HCT116 (cell line): ENCODE results near the gene CYP2D6. TPM values are rescaled to one million over a fixed set of nuclear protein-coding genes. Genes with fewer than 3 reads are reported as not detected.
A peak's percentile ranks its signal among the peaks of the same experiment; 100 is the strongest.

ENCODE experiments used
- ATAC-seq: fragments of 200-7000 bp; cut with Tn5 transposase; 2 replicates; pipeline ENCODE4 v1.9.1; 2020; ENCODE audit warnings: mild to moderate bottlenecking, moderate library complexity
- BruUV-seq: library from RNA; stranded (reverse); fragments of 400-500 nt; replicated peaks from 2 replicates; lab custom pipeline; 2021; lab: Mats Ljungman, UMichigan
- CTCF ChIA-PET: fragments of 300-600 bp; sonication (Branson Sonifier 250); formaldehyde crosslinking; loops from one replicate; lab custom pipeline; 2021; ENCODE audit warnings: antibody characterized with exemption; lab: Charles Lee
- POLR2A ChIA-PET: fragments of 300-600, 350-600 bp; sonication (Branson Sonifier 250); formaldehyde crosslinking; loops from one replicate; lab custom pipeline; 2021; ENCODE audit warnings: antibody characterized with exemption; lab: Charles Lee
- RAD21 ChIA-PET, 2 experiments: fragments of 300-600 bp; sonication (Branson Sonifier 250); formaldehyde crosslinking; loops; one replicate each; lab custom pipeline; 2023; ENCODE audit warnings: low total read pairs in 2 of 2; ENCODE audit not compliant: uncharacterized antibody in 2 of 2, unreplicated experiment in 2 of 2, low non-redundant PET in 1 of 2; lab: Charles Lee
- DNase-seq: peaks from one replicate; pipeline ENCODE4 v3.0.0-alpha.2; 2010; ENCODE audit warnings: low read depth, low spot score
- H2AFZ ChIP-seq: fragments of 200-600 bp; shearing (Covaris generic), sonication (generic); 2 replicates; pipeline ENCODE4 v1.6.1; 2017; ENCODE audit warnings: low read depth, mixed run types, mixed read lengths, antibody characterized with exemption, low read length; ENCODE audit not compliant: poor library complexity, severe bottlenecking
- H3K27ac ChIP-seq: 2 replicates; pipeline ENCODE4 v1.5.1; 2012; ENCODE audit warnings: low read depth, low read length
- H3K27me3 ChIP-seq: fragments of 200-600 bp; sonication (generic); 2 replicates; pipeline ENCODE4 v1.6.1; 2016; ENCODE audit warnings: mixed run types, low read length, mixed read lengths; ENCODE audit not compliant: insufficient read depth
- H3K36me3 ChIP-seq, 2 experiments: fragments of 200-500 bp in 1 of 2; fragments of 200-600 bp in 1 of 2; sonication (Bioruptor generic) in 1 of 2; sonication (generic) in 1 of 2; 2 replicates each; pipeline versions ENCODE4 v1.5.1 to v1.6.1; 2014 to 2016; ENCODE audit warnings: low read length in 2 of 2, inconsistent platforms in 1 of 2, mixed read lengths in 1 of 2, mixed run types in 1 of 2; ENCODE audit not compliant: insufficient read depth in 2 of 2, control insufficient read depth in 1 of 2
- H3K4me1 ChIP-seq, 2 experiments: fragments of 200-600 bp in 1 of 2; sonication (generic) in 1 of 2; 2 replicates each; pipeline versions ENCODE4 v1.5.1 to v1.6.1; 2012 to 2017; ENCODE audit warnings: low read length in 2 of 2, inconsistent platforms in 1 of 2, mild to moderate bottlenecking in 1 of 2, mixed read lengths in 1 of 2, mixed run types in 1 of 2, moderate library complexity in 1 of 2; ENCODE audit not compliant: insufficient read depth in 2 of 2, control insufficient read depth in 1 of 2
- H3K4me2 ChIP-seq: fragments of 200-600 bp; sonication (generic); 2 replicates; pipeline ENCODE4 v1.6.1; 2017; ENCODE audit warnings: mixed run types, low read length, mixed read lengths
- H3K4me3 ChIP-seq, 2 experiments: fragments of 200-600 bp in 1 of 2; sonication (generic) in 1 of 2; replicated peaks in 1 of 2; 2 replicates each; pipeline ENCODE4 v1.5.1; 2011 to 2016; ENCODE audit warnings: low read length in 2 of 2, control low read depth in 1 of 2, low read depth in 1 of 2, mild to moderate bottlenecking in 1 of 2, mixed read lengths in 1 of 2, mixed run types in 1 of 2
- H3K79me2 ChIP-seq: fragments of 200-600 bp; sonication (generic); 2 replicates; pipeline ENCODE4 v1.6.1; 2017; ENCODE audit warnings: mild to moderate bottlenecking, mixed run types, low read length, moderate library complexity, mixed read lengths; ENCODE audit not compliant: insufficient read depth
- H3K9ac ChIP-seq: fragments of 200-600 bp; sonication (generic); 2 replicates; pipeline ENCODE4 v1.6.1; 2016; ENCODE audit warnings: low read length, mixed read lengths
- H3K9me2 ChIP-seq: fragments of 200-600 bp; sonication (generic), shearing (Covaris generic); 2 replicates; pipeline ENCODE4 v1.6.1; 2017; ENCODE audit warnings: mixed run types, mild to moderate bottlenecking, moderate library complexity; ENCODE audit not compliant: insufficient read depth
- H3K9me3 ChIP-seq, 2 experiments: fragments of 200-500 bp in 1 of 2; fragments of 200-600 bp in 1 of 2; sonication (Bioruptor generic) in 1 of 2; sonication (generic) in 1 of 2; 2 replicates each; pipeline ENCODE4 v1.6.1; 2014 to 2017; ENCODE audit warnings: low read length in 2 of 2, mixed read lengths in 2 of 2, inconsistent platforms in 1 of 2, low read depth in 1 of 2, mild to moderate bottlenecking in 1 of 2, mixed run types in 1 of 2, moderate library complexity in 1 of 2; ENCODE audit not compliant: control insufficient read depth in 1 of 2, insufficient read depth in 1 of 2
- H4K20me1 ChIP-seq: fragments of 200-600 bp; sonication (generic), shearing (Covaris generic); 2 replicates; pipeline ENCODE4 v1.6.1; 2017; ENCODE audit warnings: mixed run types, mild to moderate bottlenecking, moderate library complexity; ENCODE audit not compliant: insufficient read depth
- EGR1 ChIP-seq: IDR thresholded peaks from 2 replicates; pipeline ENCODE4 v1.6.1; 2012; ENCODE audit warnings: low read depth
- EZH2phosphoT487 ChIP-seq: fragments of 200-600 bp; IDR thresholded peaks from 2 replicates; pipeline ENCODE4 v1.6.1; 2018; ENCODE audit warnings: antibody characterized with exemption, borderline replicate concordance
- POLR2A ChIP-seq: IDR thresholded peaks from 2 replicates; pipeline ENCODE4 v1.7.0; 2011; ENCODE audit warnings: borderline replicate concordance; ENCODE audit not compliant: insufficient read depth, insufficient read length; ENCODE audit errors: extremely low read depth
- POLR2AphosphoS5 ChIP-seq: IDR thresholded peaks from 2 replicates; pipeline ENCODE4 v1.6.1; 2011; ENCODE audit warnings: mild to moderate bottlenecking, low read depth, low read length, moderate library complexity
- RAD21 ChIP-seq: IDR thresholded peaks from 2 replicates; pipeline ENCODE4 v1.6.1; 2012; ENCODE audit warnings: low read depth, mild to moderate bottlenecking
- SP1 ChIP-seq: IDR thresholded peaks from 2 replicates; pipeline ENCODE4 v1.6.1; 2012; ENCODE audit warnings: low read depth
- TCF7L2 ChIP-seq: IDR thresholded peaks from 2 replicates; pipeline ENCODE4 v1.7.0; 2011; ENCODE audit warnings: borderline replicate concordance, inconsistent platforms; ENCODE audit not compliant: insufficient read depth, insufficient read length; ENCODE audit errors: extremely low read depth
- ZFX ChIP-seq: fragments of 450-650 bp; IDR thresholded peaks from 2 replicates; pipeline ENCODE4 v1.6.1; 2017
- ZNF274 ChIP-seq: fragments of 200-500 bp; sonication (Bioruptor generic); IDR thresholded peaks from 2 replicates; pipeline ENCODE4 v1.6.1; 2014; ENCODE audit warnings: mild to moderate bottlenecking, low read depth, low read length, inconsistent platforms
- intact Hi-C: fragments of 100-400 bp; cut with micrococcal nuclease; formaldehyde crosslinking; loops from 2 replicates; pipeline ENCODE4 v1.10.0; 2022
- total RNA-seq: library from RNA; stranded (reverse); gene quantifications from one replicate; pipeline ENCODE4 v1.2.1, GENCODE V29; 2021; ENCODE audit not compliant: unreplicated experiment
- TF ChIP-seq, protein P1 (sequence below), 3 experiments: fragments of 200-600 bp in 1 of 3; sonication (generic) in 1 of 3; IDR thresholded peaks in 2 of 3; conservative IDR thresholded peaks in 1 of 3; 2 replicates each; pipeline ENCODE4 v1.5.1; 2012 to 2017; ENCODE audit warnings: low read depth in 2 of 3, low read length in 2 of 3, antibody characterized with exemption in 1 of 3, borderline replicate concordance in 1 of 3, control low read depth in 1 of 3, mild to moderate bottlenecking in 1 of 3, mixed read lengths in 1 of 3, mixed run types in 1 of 3, moderate library complexity in 1 of 3; ENCODE audit not compliant: insufficient read depth in 1 of 3
- TF ChIP-seq, protein P2 (sequence below): IDR thresholded peaks from 2 replicates; pipeline ENCODE4 v1.6.1; 2012
- TF ChIP-seq, protein P3 (sequence below): IDR thresholded peaks from 2 replicates; pipeline ENCODE4 v1.6.1; 2011; ENCODE audit warnings: mild to moderate bottlenecking, low read length, moderate library complexity; ENCODE audit not compliant: insufficient replicate concordance; ENCODE audit errors: extremely low read depth

Gene CYP2D6
- total RNA-seq, 1 experiment from 2014 or later: 1.9 TPM

DNA sequence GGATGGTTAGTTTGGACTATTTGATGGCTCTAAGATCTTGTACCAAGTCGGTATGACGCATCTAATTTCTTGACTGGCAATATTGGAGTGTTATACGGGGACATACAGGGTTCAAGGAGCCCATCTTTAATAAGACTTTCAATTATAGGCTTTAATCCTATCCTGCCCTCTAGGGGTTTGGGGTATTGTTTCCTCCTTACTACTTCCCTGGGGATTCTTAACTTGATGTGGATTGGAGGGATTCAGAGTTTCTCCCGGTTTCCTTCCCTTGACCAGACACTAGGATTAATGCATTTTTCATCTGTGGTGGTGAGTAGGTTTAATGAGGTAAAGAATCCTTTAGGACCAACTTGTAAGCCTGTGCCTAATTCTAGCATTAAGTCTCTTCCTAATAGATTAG, 18.8 kb downstream of the CYP2D6 start:
- DNase-seq: no peak
- no peak overlapping the region for H3K4me3 ChIP-seq
- no peak overlapping the region for H3K9ac ChIP-seq
- H3K4me2 ChIP-seq: no peak overlapping the region
- peaks cover 8 to 12% of the 10 kb centered on the region in 2 experiments; a peak in 2 of 4 replicates for H3K9me3 ChIP-seq
- H3K79me2 ChIP-seq: no peaks in the 10 kb centered on the region
- CTCF ChIA-PET: interaction anchor here (1.1 kb wide), 1 partner anchor 10 kb away, joined by 3 read pairs; no protein-coding TSS in a partner anchor
- peak; percentile 15; the same call in 1 of the 2 replicates for TF ChIP-seq RAD21
- no peak for TF ChIP-seq EZH2phosphoT487
- TF ChIP-seq, protein P1, sequence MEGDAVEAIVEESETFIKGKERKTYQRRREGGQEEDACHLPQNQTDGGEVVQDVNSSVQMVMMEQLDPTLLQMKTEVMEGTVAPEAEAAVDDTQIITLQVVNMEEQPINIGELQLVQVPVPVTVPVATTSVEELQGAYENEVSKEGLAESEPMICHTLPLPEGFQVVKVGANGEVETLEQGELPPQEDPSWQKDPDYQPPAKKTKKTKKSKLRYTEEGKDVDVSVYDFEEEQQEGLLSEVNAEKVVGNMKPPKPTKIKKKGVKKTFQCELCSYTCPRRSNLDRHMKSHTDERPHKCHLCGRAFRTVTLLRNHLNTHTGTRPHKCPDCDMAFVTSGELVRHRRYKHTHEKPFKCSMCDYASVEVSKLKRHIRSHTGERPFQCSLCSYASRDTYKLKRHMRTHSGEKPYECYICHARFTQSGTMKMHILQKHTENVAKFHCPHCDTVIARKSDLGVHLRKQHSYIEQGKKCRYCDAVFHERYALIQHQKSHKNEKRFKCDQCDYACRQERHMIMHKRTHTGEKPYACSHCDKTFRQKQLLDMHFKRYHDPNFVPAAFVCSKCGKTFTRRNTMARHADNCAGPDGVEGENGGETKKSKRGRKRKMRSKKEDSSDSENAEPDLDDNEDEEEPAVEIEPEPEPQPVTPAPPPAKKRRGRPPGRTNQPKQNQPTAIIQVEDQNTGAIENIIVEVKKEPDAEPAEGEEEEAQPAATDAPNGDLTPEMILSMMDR (IDR thresholded peaks at IDR 0.05 in 2 of 3, conservative IDR thresholded peaks at IDR 0.05 in 1 of 3; ENCODE audit: borderline replicate concordance in 1 of 3, insufficient read depth in 1 of 3, low read depth in 2 of 3, low read length in 2 of 3): 0 out of 6 replicates have a peak, but pooled peaks of 1 of the 3 experiments have one; percentile 11
- no peaks in the 10 kb centered on the region for H4K20me1 ChIP-seq
- no peak overlapping the region for H3K27ac ChIP-seq
- BruUV-seq: no TSS peak
- H3K36me3 ChIP-seq: no peaks in the 10 kb centered on the region; a peak in 1 of 4 replicates
- ATAC-seq: no peak
- intact Hi-C loops: loop anchor here (5.0 kb wide), 2 partner anchors 144 to 164 kb away; partner anchors contain the start of genes CENPM and SEPTIN3
- RAD21 ChIA-PET: no interaction called here
- no peaks in the 10 kb centered on the region for H3K27me3 ChIP-seq
- no peak overlapping the region for H2AFZ ChIP-seq
- no peaks in the 10 kb centered on the region for H3K4me1 ChIP-seq
- POLR2A ChIA-PET: interaction anchor here (2.0 kb wide), 1 partner anchor 21 kb away, joined by 7 read pairs; no protein-coding TSS in a partner anchor
- H3K9me2 ChIP-seq: no peaks in the 10 kb centered on the region

DNA sequence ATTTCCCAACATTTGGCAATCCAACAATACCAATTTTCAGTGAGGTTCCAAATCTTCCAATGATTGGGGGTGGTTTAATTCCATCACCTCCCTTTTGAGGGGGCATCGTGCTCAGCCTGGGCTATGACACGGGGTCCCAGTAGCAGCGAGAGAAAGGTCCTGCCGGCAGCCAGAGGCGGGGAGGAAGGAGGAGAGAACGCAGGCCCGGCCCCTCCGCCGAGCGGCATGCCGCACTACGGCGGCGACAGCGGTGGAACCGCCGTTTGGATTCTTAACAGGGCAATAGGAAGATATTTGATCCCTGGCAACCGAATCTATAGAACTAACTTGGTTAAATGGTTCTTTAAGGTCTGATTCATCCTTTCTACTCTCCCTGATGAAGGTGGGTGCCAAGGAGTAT, 21.8 kb downstream of the CYP2D6 start:
- ChIA-PET CTCF (no interaction called here), RAD21 (no interaction called here), POLR2A (no interaction called here)
- no peak overlapping the region for H3K4me3 ChIP-seq
- ATAC-seq (no peak), DNase-seq (no peak)
- no TSS peak for BruUV-seq
- H3K79me2 ChIP-seq: no peaks in the 10 kb centered on the region
- H3K27me3 ChIP-seq: no peaks in the 10 kb centered on the region
- H3K9ac ChIP-seq: no peak overlapping the region
- H3K4me2 ChIP-seq: no peak overlapping the region
- no peaks in the 10 kb centered on the region for H3K9me2 ChIP-seq
- H3K4me1 ChIP-seq: no peaks in the 10 kb centered on the region
- H4K20me1 ChIP-seq: no peaks in the 10 kb centered on the region
- no peak overlapping the region for H3K27ac ChIP-seq
- H2AFZ ChIP-seq: no peak overlapping the region
- no peaks in the 10 kb centered on the region for H3K36me3 ChIP-seq
- peaks cover 12 to 13% of the 10 kb centered on the region in 2 experiments; a peak in 2 of 4 replicates for H3K9me3 ChIP-seq
- intact Hi-C loops: no loop called here
- TF ChIP-seq, protein P2, sequence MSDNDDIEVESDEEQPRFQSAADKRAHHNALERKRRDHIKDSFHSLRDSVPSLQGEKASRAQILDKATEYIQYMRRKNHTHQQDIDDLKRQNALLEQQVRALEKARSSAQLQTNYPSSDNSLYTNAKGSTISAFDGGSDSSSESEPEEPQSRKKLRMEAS: no peak
- no peak for TF ChIP-seq SP1
- TF ChIP-seq EGR1: no peak
- TF ChIP-seq ZNF274: no peak
- no peak for TF ChIP-seq POLR2AphosphoS5
- TF ChIP-seq, protein P1 (IDR thresholded peaks at IDR 0.05 in 2 of 3, conservative IDR thresholded peaks at IDR 0.05 in 1 of 3; ENCODE audit: borderline replicate concordance in 1 of 3, insufficient read depth in 1 of 3, low read depth in 2 of 3, low read length in 2 of 3): no peak
- TF ChIP-seq TCF7L2: no peak
- TF ChIP-seq EZH2phosphoT487: no peak
- no peak for TF ChIP-seq ZFX
- no peak for TF ChIP-seq RAD21
- TF ChIP-seq, protein P3, sequence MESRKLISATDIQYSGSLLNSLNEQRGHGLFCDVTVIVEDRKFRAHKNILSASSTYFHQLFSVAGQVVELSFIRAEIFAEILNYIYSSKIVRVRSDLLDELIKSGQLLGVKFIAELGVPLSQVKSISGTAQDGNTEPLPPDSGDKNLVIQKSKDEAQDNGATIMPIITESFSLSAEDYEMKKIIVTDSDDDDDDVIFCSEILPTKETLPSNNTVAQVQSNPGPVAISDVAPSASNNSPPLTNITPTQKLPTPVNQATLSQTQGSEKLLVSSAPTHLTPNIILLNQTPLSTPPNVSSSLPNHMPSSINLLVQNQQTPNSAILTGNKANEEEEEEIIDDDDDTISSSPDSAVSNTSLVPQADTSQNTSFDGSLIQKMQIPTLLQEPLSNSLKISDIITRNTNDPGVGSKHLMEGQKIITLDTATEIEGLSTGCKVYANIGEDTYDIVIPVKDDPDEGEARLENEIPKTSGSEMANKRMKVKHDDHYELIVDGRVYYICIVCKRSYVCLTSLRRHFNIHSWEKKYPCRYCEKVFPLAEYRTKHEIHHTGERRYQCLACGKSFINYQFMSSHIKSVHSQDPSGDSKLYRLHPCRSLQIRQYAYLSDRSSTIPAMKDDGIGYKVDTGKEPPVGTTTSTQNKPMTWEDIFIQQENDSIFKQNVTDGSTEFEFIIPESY: no peak
- TF ChIP-seq POLR2A: no peak
